ENCODE measurements around the gene NHLRC2. TPM values are rescaled to one million over a fixed set of nuclear protein-coding genes. Genes with fewer than 3 reads are reported as not detected.

NHLRC2 gene
- total RNA-seq, 2 donors from 2014 or later: 37.7 to 54.9 TPM

DNA sequence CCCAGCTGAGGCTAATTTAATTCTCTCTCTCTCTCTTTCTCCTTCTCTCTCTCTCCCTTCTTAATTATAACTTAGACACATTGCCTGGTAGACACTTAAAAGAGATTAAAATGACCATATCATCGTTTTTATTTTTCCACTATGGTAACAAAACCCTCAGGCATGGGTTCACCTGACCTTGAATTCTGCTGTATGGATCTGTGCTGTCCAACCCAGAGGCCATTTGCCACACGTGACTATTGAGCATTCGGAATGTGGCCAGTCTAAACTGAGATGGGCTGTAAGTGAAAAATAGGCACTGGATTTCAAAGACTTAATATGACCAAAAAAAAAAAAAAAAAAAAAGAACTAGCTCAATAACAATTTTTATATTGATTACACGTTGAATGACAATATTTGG is 93.6 kb downstream of the NHLRC2 start:
- H3K9ac ChIP-seq (ENCODE audit: extremely low read depth, low read length, poor library complexity, severe bottlenecking): no peak overlapping the region
- no peaks in the 10 kb centered on the region for H3K36me3 ChIP-seq (ENCODE audit: control insufficient read depth, insufficient read depth, low read length)
- H3K27me3 ChIP-seq (ENCODE audit: control insufficient read depth, insufficient read depth, low read length, poor library complexity, severe bottlenecking): no peaks in the 10 kb centered on the region
- DNase-seq: no peak
- H3K36me3 Mint-ChIP-seq (ENCODE audit: low read depth): no peaks in the 10 kb centered on the region
- TF ChIP-seq, protein P1, sequence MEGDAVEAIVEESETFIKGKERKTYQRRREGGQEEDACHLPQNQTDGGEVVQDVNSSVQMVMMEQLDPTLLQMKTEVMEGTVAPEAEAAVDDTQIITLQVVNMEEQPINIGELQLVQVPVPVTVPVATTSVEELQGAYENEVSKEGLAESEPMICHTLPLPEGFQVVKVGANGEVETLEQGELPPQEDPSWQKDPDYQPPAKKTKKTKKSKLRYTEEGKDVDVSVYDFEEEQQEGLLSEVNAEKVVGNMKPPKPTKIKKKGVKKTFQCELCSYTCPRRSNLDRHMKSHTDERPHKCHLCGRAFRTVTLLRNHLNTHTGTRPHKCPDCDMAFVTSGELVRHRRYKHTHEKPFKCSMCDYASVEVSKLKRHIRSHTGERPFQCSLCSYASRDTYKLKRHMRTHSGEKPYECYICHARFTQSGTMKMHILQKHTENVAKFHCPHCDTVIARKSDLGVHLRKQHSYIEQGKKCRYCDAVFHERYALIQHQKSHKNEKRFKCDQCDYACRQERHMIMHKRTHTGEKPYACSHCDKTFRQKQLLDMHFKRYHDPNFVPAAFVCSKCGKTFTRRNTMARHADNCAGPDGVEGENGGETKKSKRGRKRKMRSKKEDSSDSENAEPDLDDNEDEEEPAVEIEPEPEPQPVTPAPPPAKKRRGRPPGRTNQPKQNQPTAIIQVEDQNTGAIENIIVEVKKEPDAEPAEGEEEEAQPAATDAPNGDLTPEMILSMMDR (conservative IDR thresholded peaks at IDR 0.05): no peak
- H3K27ac ChIP-seq (ENCODE audit: low read depth, low read length): no peak overlapping the region
- H3K27me3 Mint-ChIP-seq (ENCODE audit: insufficient read depth): no peaks in the 10 kb centered on the region
- H3K4me1 Mint-ChIP-seq: no peaks in the 10 kb centered on the region
- WGBS, 2 experiments (ENCODE audit: insufficient coverage in 1 of 2, insufficient read length in 1 of 2): 84% methylated on average over 2 of the region's 4 CpGs; no CpG with 5 or more reads in 1 of the 2 experiments
- H3K9me3 Mint-ChIP-seq: no peaks in the 10 kb centered on the region
- H3K9me3 ChIP-seq (ENCODE audit: control insufficient read depth, low read length): no peaks in the 10 kb centered on the region
- H3K4me3 ChIP-seq (ENCODE audit: low read length): no peak overlapping the region
- H3K4me1 ChIP-seq (ENCODE audit: control insufficient read depth, insufficient read depth, low read length): no peaks in the 10 kb centered on the region
- H3K4me3 Mint-ChIP-seq: no peak overlapping the region
- H3K27ac Mint-ChIP-seq: no peak overlapping the region

DNA sequence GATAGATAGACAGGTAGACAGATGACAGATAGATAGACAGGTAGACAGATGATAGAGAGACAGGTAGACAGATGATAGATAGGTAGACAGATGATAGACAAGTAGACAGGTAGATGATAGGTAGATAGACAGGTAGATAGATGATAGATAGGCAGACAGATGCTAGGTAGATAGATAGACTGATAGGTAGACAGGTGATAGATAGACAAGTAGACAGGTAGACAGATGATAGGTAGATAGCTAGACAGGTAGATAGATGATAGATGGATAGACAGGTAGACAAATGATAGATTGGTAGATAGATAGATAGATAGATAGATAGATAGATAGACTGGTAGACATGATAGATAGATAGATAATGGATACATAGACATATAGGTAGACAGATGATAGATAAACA is 95.8 kb downstream of the NHLRC2 start:
- Mint-ChIP-seq H3K4me3 (no peak overlapping the region), H3K27me3 (ENCODE audit: insufficient read depth) (no peaks in the 10 kb centered on the region)
- no peaks in the 10 kb centered on the region for H3K27me3 ChIP-seq (ENCODE audit: control insufficient read depth, insufficient read depth, low read length, poor library complexity, severe bottlenecking)

DNA sequence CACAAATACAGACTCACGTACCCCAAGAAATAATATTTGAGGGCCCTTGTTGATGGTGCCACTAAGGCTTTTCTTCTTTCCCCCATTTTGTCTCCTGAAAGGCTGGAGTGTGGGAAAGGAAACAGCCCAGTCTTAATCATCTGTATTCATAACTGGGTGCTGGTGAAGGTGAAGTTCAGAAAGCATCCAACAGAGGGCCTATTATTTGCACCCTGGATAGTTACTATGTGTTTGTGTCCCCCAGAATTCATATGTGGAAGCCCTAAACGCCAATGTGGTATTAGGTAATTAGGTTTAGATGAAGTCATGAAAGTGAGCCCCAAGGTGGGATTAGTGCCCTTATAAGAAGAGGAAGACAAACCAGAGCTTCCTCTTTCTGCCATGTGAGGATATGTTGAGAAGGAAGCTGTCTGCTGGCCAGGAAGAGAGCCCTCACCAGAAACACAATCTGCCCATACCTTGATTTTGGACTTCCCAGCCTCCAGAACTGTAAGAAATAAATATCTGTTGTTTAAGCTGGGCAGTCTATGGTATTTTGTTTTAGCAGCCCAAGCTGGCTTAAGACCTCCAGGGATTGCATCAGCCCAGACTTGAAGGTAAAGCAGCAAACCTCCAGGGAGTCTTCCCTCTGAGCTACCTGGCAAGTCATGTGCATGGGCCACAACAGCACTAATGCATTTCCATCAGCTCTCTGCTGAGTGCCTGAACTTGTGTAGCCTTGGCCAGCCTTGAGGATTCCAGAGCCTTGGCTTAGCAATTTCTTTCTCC is 99.2 kb downstream of the NHLRC2 start:
- Mint-ChIP-seq H3K27me3 (ENCODE audit: insufficient read depth) (peaks cover 3% of the 10 kb centered on the region), H3K9me3 (no peaks in the 10 kb centered on the region), H3K4me1 (no peaks in the 10 kb centered on the region), H3K36me3 (ENCODE audit: low read depth) (no peaks in the 10 kb centered on the region), H3K4me3 (no peak overlapping the region), H3K27ac (no peak overlapping the region)
- no peak for DNase-seq
- no peak overlapping the region for H3K9ac ChIP-seq (ENCODE audit: extremely low read depth, low read length, poor library complexity, severe bottlenecking)
- TF ChIP-seq, protein P1 (conservative IDR thresholded peaks at IDR 0.05): peak; percentile 68
- H3K4me3 ChIP-seq (ENCODE audit: low read length): no peak overlapping the region
- H3K36me3 ChIP-seq (ENCODE audit: control insufficient read depth, insufficient read depth, low read length): no peaks in the 10 kb centered on the region
- no peaks in the 10 kb centered on the region for H3K4me1 ChIP-seq (ENCODE audit: control insufficient read depth, insufficient read depth, low read length)
- no peaks in the 10 kb centered on the region for H3K9me3 ChIP-seq (ENCODE audit: control insufficient read depth, low read length)
- H3K27ac ChIP-seq (ENCODE audit: low read depth, low read length): no peak overlapping the region
- no peaks in the 10 kb centered on the region for H3K27me3 ChIP-seq (ENCODE audit: control insufficient read depth, insufficient read depth, low read length, poor library complexity, severe bottlenecking)
- 83 to 100% methylated on average over 1 to 2 of the region's 2 CpGs for WGBS, 2 experiments (ENCODE audit: insufficient coverage in 1 of 2, insufficient read length in 1 of 2)

More for the DNA sequence above, 95.8 kb downstream of the NHLRC2 start:
- H3K4me1 ChIP-seq (ENCODE audit: control insufficient read depth, insufficient read depth, low read length): no peaks in the 10 kb centered on the region
- no peak overlapping the region for H3K4me3 ChIP-seq (ENCODE audit: low read length)
- H3K27ac ChIP-seq (ENCODE audit: low read depth, low read length): no peak overlapping the region
- Mint-ChIP-seq H3K9me3 (no peaks in the 10 kb centered on the region), H3K4me1 (no peaks in the 10 kb centered on the region), H3K27ac (no peak overlapping the region), H3K36me3 (ENCODE audit: low read depth) (no peaks in the 10 kb centered on the region)
- DNase-seq: no peak
- TF ChIP-seq, protein P1 (conservative IDR thresholded peaks at IDR 0.05): no peak
- no peaks in the 10 kb centered on the region for H3K9me3 ChIP-seq (ENCODE audit: control insufficient read depth, low read length)
- no peaks in the 10 kb centered on the region for H3K36me3 ChIP-seq (ENCODE audit: control insufficient read depth, insufficient read depth, low read length)
- H3K9ac ChIP-seq (ENCODE audit: extremely low read depth, low read length, poor library complexity, severe bottlenecking): no peak overlapping the region
